Right renal cortex interstitium (tissue), 3 donors: ENCODE data around the gene BNIP5. TPM values are rescaled to one million over a fixed set of nuclear protein-coding genes. Genes with fewer than 3 reads are reported as not detected.

Experiments used
- DNase-seq, 3 donors: peaks; one replicate each; pipeline ENCODE4 v3.0.0-alpha.2; 2013; ENCODE audit warnings: low read depth in 3 of 3, low spot score in 2 of 3
- polyA plus RNA-seq, 3 donors: library from polyadenylated mRNA; unstranded; fragments of 120-200 nt; gene quantifications; one replicate each; pipeline ENCODE4 v1.2.1, GENCODE V29; 2013; ENCODE audit not compliant: insufficient read length in 3 of 3

Gene BNIP5
- under 1 TPM; 0.19 to 0.35 (median 0.20) TPM for polyA plus RNA-seq

GRCh38 chr6:36336779-36337241 is at the start of gene BNIP5:
BNIP5 (minus strand) TSS chr6:36336888; CDS start chr6:36330690, 6,198 bp downstream.
- no peak for DNase-seq

GRCh38 chr6:36384095-36384494 is 47.4 kb upstream of the BNIP5 start:
- DNase-seq = no peak

DNA sequence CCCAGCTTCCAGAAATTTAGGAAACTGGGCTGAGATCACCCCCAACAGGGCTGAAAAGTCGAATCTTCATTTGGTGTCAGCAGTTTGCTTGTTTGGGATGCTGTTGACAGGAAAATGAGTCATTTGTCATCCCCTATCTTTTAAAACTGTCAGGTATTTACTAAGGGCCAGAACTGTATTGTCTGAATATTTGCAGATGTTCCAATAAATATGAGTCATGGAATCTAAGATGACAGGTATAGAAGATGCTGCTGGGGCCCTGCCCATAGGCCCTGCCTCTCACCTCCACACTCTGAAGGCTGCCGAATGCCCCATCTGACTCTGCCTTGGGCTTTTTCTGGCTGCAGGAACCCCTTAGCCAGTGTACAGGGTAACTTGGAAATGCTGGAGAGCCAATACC is 46.9 kb upstream of the BNIP5 start:
- DNase-seq = no peak

GRCh38 chr6:36382976-36383375 is 46.3 kb upstream of the BNIP5 start:
- DNase-seq = no peak

DNA sequence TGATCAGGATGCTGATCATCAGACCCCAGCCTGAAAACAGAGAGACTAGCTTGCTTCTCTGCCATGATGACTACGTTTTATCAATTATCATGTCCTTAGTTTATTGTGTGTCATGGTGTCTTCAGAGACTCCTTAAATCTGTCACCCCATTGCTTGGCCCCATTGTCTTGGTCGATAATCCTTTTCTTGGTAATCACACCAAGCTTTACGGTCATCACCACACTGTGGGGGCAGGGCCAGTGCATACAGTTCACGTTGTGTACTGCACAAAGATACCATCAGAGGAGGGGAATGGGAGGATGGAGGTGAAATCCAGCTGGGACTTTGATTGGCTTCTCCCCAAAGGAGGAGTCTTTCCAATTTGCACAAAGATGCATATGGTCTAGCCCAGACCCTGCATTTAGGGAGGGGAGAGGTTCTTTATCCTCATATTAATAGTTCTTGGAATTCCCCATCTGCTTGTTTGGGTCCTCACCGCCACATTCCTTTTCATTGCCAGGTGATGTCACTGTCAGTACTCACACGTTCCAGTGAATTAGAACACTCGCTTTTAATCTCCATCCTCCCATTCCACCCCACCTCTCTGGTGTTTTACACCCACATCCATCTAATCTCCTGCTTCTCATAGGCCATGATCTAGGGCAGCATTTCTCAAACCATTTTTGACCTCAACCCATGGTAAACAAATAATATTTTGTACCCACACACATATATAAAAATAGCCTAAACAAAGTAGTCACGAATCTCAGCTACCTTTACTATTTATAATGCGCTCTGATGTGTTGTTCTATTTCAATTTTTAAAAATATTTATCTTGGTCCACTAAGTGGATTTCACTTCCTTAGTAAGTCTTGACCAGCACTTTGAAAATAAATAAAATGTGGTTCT is 45.1 kb upstream of the BNIP5 start:
- DNase-seq = no peak

DNA sequence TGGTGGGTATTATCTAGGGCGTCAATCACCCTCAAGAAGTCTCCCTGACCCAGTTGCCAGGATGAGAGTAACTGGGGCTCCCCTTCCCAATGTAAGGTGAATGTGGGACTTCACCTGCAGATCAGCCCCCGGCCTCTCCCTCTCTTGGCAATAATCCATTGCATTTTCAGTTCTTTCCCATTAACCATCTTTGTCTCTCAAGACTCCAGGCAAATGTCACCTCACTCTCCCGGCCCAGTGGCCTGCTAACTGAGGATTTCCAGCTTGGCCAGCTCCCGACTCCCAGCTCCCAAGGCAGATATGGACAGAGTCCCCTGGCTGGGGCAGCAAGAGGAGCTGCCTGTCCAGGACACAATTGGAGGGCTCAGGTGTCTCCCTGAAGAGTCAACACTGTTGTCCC is 43.5 kb upstream of the BNIP5 start:
- no peak for DNase-seq

DNA sequence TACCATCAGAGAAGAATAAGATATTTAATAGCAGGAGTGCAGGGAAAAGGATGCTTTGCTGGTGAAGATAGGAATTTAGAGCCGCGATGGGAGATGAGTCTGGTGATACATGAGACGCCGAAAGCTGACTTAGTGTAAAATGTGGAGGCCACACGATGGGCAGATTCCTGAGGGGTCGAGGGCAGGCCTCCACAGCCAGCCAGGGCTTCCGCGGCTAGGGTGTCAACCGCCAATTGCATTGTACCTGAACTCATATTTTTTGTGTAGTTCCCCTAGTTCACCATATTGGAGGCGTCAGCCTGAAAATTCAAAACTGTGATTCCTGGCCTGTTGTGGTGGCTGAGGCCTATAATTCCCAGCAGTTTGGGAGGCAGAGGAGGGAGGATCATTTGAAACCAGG is 42.2 kb upstream of the BNIP5 start:
- DNase-seq = no peak

GRCh38 chr6:36378243-36378920 is 41.7 kb upstream of the BNIP5 start:
- DNase-seq = no peak

DNA sequence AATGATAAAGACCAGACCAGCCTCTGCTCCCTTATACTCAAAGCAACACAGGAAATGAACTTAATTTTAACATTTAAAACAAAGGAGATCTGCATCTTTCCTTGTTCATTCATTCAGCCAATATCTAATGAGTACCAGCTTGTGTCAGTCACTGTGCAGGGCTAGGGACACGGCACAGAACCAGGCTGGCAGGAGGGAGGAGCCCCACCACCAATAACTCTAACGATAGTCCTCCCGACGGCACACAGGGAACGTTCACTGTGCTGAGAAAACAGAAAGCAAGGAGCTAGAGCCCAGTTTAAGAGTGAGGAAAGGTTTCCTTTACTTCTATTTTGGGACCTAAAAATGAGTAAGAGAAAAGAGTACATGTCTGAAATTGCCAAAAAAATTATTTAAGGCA is 40.9 kb upstream of the BNIP5 start:
- no peak for DNase-seq

- no peak for DNase-seq
Observed at GRCh38 chr6:36376742-36377141, 40.1 kb upstream of the BNIP5 start.

- no peak for DNase-seq
Observed at GRCh38 chr6:36376183-36376582, 39.5 kb upstream of the BNIP5 start.

DNA sequence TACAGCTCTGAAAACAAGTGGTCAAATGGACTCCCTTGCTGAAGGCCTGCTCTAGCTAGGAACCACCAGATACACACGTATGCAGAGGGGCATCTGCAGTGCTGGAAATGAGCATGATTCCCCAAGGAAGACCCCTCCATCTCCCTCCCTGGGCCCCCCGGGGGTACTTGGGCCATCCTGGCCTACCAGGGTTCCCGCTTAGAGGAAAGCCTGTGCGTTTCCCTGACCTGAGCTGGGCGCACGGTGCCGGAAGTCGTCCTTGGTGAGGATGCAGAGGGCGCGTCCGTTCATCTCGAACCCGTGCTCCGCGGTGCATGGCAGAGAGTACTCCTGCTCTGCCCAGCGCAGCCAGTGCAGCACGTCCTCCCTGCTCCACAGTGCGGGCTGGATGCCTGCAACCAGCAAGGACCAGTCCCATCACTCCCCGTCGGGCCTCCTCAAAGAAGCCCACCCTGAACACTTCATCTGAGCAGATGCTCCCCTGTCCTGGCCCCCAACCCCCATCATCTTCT is 39.0 kb upstream of the BNIP5 start:
- DNase-seq = no peak

DNA sequence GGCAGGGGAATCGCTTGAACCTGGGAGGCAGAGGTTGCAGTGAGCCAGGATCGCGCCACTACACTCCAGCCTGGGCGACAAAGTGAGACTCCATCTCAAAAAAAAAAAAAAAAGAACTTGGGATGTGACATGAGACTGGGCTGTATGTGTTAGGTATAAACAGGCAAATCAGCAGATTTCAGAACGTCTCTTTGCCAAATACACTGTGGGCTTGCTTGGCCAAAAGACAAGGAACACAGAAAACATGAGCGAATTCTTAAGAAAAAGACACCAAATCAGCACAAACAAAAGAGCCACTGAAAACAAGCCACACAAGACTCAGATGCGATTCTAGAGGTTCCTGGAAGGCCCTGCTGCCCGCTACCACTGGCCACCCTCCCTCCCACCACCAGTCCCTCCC is 38.3 kb upstream of the BNIP5 start:
- DNase-seq = no peak

DNA sequence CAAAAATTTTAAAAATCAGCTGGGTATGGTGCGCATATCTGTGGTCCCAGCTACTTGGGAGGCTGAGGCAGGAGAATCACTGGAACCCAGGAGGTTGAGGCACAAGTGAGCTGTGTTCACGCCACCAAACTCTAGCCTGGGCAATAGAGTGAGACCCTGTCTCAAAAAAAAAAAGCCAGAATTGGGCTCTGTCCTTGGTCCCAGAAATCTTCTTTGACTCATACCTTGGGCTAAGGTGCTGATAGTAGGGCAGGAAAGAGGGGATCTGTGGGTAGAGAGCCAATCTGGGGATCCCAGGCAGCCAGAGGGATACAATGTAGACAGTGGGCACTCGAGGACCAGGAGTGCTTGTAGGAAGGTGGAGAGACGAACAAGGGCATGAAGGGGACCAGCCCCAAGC is 37.5 kb upstream of the BNIP5 start:
- no peak for DNase-seq

DNA sequence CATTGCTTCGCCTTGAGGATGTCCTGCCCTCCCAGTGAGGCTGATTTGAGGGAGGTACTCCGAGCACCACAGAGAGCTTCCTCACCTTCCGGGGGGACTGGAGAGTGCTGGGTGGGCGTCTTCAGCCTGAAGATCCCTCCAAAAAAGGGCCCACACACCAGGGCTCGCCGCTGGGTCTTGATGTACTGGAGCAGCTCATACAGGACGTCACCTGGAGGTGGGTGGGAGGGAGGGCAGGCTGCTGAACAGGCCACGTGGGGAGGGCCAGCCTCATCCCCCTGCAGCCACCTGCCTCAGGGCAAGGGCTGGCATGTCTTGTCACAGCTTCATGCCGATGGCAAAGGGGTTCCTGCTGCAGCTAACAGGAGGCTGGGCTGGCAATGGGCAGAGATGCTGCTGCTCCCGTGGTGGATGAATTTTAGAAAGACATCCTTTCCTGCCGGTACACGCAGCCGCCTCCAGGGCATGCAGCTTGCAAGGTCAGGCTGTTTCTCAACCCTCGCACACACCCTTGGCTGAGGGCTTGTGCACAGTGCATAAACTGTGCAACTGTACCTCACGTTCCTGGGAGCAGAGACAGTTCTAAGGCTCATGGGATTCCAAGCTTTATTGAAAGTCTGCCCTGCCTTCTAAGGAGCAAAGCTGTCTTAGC is 36.8 kb upstream of the BNIP5 start:
- DNase-seq = no peak

DNA sequence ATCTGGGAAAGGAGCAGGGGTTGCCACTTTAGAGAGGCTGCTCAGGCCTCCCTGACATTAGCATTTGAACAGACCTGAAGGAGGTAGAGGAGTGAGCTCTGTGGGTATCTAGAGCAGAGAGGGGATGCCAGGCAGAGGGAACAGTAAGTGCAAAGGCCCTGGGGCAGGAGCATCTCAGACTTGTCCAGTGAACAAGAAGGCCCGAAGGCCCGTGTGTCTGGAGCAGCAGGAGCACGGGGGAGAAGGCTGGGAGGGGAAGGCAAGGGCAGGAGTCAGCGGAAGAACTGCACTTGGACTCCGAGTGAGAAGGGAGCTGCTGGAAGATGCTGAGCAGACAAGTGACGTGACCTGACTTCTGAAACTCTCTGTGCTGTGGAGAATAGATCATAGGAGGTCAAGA is 35.4 kb upstream of the BNIP5 start:
- DNase-seq = no peak

GRCh38 chr6:36371211-36371610 is 34.5 kb upstream of the BNIP5 start:
- no peak for DNase-seq

GRCh38 chr6:36370638-36371037 is 34.0 kb upstream of the BNIP5 start:
- no peak for DNase-seq

DNA sequence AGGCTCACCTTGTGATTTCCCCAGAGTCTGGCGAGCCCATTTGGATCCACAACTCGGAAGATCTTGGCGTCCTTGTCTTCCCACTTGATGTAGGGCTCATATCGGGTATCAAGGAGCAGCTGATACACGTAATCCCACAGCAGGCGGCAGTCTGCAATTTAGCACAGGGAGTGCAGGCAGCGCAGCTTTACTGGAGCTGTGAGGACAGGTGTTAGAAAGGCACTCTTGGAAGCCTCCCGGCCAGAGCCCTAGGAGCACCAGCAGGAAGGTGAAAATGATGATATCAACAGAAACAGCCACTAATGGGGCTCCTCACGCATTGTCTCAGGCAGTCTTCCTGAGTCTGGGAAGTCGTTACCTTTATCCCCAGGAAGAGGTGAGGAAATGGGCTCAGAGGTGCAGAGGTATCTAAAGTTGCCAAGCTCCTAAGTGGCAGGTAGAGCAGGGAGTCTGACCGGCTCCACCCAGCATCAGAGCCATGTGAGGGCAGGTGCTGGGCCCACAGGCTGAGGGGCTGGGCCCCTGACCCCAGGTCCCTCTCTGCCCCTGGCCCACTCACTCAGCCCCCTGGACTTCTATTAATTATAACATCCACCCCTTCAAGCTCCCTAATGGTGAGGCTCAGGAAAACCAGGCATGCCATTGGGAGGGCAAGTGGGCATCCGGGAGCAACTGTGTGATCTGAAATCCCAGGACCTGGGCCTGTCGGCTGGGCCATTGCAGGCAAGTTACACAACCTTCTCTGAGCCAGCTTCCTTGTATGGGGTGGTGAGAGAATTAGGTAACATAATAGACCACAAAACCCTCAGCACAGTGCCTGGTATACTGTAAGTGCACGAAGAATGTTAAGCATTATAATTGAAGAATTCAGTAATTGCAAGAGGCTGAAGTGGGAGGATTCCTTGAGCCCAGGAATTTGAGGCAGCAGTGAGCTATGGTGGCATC is 32.5 kb upstream of the BNIP5 start:
- DNase-seq = no peak

GRCh38 chr6:36368421-36368820 is 31.7 kb upstream of the BNIP5 start:
- DNase-seq = no peak
